HG03558 (cell line): Measurements from ENCODE around the gene NCDN.
A peak's percentile ranks its signal among the peaks of the same experiment; 100 is the strongest.

Experiments used
- ATAC-seq: cut with Tn5 transposase; IDR thresholded peaks from one replicate; pipeline ENCODE4 v1.9.1; 2021; ENCODE audit warnings: moderate number of reproducible peaks; ENCODE audit not compliant: unreplicated experiment; ENCODE audit errors: extremely low read depth

NCDN gene, protein sequence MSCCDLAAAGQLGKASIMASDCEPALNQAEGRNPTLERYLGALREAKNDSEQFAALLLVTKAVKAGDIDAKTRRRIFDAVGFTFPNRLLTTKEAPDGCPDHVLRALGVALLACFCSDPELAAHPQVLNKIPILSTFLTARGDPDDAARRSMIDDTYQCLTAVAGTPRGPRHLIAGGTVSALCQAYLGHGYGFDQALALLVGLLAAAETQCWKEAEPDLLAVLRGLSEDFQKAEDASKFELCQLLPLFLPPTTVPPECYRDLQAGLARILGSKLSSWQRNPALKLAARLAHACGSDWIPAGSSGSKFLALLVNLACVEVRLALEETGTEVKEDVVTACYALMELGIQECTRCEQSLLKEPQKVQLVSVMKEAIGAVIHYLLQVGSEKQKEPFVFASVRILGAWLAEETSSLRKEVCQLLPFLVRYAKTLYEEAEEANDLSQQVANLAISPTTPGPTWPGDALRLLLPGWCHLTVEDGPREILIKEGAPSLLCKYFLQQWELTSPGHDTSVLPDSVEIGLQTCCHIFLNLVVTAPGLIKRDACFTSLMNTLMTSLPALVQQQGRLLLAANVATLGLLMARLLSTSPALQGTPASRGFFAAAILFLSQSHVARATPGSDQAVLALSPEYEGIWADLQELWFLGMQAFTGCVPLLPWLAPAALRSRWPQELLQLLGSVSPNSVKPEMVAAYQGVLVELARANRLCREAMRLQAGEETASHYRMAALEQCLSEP

DNA sequence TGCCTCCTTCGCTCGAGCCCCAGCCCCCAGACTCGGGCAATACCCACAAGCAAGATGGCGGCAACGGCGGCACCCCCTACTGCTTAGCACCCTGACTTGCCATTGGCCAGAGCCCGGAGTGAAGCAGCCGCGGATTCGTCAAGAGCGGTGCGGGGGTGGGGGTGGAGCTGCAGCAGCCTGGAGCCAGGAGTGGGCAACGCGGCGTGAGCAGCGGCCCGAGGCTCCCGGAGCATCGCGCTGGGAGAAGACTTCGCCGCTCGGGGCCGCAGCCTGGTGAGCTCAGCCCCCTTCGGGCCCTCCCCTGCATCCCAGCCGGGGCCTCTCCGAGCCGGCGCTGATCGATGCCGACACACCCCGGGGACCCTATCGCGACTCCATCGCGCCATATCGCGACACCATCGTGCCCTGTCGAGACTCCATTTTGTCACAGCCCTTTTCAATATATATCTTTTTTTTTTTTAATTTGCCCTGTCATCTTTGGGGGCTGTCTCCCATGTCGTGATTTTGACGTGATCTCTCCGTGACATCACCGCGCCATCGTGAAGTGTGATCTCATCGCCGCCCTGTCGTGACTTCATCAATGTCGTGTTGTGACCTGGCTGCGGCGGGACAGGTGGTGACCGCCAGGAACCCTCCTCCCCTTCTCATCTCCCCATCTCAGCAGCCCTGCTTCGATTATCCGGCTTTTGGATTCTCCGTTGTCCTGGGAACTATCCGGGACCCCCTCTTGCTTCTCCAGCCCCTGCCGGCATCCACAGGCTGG lies at the start of gene NCDN:
Gene NCDN (plus strand): TSS at position 189 of the 763 bp plus-strand sequence. CDS start 392 bp downstream, at position 581.
- peak; percentile 43 for ATAC-seq

DNA sequence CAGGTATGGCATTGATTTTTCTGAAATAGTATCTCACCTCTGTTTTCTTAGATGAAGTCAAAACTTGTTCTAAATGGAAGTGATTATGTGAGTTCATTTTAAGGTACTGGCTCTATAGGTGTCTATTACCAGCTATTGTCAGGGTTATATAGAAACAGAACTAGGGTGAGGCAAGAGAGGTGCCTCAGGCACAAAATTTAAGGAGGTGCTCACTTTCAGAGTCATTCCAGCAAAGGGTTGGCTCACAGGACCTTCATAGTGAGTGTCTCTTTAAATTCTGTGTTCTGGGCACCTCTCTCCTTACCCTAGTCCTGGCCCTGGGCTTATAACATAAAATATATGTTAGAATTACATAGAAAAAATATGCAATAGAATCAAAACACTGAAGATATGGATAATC lies 49.7 kb upstream of the NCDN start:
- ATAC-seq, result no peak

DNA sequence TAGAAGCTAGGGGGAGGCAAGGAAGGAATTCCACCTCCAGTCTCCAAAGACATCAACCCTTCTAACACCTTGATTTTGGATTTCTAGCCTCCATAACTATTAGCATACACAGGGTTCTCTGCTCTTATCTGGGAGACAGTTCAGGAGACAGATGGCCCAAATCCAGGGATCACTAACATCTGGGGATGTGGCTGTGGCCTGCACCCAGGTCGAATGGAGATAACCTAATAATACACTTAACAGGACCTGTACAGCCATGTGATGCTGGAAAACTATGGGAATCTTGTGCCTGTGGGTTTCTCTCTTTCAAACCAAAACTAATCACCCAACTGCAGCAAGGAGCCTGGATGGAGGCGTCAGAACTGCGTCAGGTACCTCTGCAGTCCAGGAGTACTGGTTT lies 48.0 kb upstream of the NCDN start:
- no peak for ATAC-seq

DNA sequence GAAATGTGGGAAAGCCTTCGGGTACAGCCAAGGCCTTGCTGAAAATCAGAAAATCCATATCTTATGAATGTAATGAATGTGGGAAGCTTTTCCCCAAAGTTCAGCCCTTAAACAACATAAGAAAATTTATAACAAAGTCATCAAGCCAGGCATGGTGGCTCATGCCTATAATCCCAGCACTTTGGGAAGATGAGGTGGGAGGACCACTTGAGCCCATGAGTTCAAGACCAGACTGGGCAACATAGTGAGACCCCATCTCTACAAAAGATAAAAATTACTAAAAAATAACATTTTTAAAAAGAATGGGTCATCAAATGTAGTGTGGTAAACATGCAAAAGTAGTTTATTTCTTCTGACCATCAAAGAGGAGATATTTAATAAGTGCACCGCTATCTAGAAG lies 46.3 kb upstream of the NCDN start:
- ATAC-seq, result no peak

DNA sequence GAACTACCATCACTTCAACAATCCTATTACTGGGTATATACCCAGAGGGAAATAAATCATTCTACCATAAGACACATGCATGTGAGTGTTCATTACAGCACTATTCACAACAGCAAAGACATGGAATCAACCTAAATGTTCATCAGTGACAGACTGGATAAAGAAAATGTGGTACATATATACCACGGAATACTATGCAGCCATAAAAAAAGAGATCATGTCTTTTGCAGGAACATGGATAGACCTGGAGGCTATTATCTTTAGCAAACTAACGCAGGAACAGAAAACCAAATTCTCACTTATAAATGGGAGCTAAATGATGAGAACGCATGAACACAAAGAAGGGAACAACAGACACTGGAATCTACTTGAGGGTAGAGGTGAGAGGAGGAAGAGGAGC lies 39.4 kb upstream of the NCDN start:
- no peak for ATAC-seq

DNA sequence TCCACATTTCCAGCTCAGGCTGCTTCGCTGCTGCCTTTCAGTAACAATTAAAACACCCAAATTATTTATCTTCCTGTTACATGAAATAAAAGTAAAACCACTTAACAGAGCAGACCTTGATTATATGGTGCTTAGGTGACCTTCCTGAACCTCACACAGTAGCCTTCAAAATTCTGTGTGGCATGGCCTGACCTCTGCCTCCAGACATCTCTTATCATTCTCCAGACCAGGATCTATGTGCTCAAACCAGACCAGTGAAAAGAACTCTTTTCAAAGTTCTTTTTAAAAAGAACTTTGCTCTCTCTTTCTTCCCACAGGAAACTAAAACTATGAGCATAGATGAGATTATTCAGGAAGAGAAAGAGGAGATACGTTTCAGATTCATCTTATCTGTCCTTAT lies 38.2 kb upstream of the NCDN start:
- no peak for ATAC-seq

DNA sequence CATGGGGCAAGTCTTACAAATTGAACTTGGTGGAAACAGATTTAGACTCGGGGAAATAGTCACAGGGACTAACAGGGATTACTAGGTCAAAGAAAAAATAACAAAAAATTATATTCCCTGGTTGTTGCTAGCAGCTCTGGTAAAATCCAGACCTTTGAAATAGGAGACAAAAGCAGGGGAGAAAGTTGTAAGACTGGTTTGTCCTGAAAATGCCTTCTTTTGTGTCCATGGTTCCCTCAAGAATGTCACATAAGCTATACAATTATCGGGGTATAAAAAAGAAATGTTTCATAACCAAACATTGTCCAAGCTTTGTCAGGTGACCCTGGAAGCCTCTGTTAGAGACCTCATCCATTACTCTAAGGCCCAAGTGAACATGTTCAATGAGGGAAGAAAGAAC lies 33.5 kb upstream of the NCDN start:
- ATAC-seq, result no peak

DNA sequence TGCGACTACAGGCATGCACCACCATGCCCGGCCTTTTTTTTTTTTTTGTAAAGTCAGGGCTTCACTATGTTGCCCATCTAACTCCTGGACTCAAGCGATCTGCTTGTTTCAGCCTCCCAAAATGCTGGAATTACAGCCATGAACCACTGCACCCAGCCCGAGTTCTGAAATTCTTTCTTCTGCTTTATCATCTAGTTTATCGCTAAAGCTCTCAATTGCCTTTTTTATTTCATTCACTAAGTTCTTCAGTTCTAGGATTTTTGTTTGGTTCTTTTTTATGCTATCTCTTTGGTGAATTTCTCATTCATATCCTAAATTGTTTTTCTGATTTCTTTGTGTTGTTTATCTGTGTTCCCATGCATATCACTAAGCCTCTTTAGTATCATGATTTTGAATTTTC lies 27.4 kb upstream of the NCDN start:
- ATAC-seq, result no peak

DNA sequence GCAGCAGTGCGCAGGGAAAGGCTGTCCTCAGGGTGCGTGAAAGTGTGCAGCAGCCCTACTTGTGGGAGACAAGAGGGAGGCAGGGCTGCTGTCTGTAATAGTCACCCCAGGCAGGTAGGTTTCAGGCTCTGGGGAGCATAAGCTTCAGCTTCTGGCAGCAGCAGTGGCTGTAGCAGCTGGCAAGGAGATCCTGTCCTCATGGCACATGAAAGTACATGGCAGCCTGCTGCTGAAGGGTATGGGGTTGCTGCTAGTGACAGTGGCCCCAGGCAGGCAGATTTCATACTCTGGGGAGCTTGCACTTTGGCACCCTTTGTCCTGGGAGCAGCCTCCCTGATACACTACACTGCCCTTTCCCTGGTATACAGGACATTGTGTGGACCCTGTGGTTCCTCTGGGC lies 26.7 kb upstream of the NCDN start:
- ATAC-seq, result no peak

DNA sequence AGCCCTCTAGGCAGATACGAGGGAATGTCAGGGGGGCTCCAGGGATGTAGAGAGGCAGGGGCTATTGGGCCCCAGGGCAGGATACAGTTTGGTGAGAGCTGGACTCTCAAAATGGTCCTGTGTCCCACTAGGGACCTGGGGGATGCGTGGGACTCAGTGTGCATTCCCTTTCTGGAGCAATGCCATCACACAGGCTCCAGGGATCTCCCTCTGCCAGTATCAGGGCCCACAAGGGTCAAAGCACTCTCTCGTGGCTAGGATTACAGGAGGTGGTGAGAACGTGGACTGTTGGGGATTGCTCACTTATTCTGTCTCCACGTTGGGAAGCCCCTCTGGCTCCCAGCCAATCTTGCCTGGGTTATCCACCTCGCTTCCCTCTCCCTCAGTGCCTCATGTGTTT lies 26.2 kb upstream of the NCDN start:
- ATAC-seq, result no peak

DNA sequence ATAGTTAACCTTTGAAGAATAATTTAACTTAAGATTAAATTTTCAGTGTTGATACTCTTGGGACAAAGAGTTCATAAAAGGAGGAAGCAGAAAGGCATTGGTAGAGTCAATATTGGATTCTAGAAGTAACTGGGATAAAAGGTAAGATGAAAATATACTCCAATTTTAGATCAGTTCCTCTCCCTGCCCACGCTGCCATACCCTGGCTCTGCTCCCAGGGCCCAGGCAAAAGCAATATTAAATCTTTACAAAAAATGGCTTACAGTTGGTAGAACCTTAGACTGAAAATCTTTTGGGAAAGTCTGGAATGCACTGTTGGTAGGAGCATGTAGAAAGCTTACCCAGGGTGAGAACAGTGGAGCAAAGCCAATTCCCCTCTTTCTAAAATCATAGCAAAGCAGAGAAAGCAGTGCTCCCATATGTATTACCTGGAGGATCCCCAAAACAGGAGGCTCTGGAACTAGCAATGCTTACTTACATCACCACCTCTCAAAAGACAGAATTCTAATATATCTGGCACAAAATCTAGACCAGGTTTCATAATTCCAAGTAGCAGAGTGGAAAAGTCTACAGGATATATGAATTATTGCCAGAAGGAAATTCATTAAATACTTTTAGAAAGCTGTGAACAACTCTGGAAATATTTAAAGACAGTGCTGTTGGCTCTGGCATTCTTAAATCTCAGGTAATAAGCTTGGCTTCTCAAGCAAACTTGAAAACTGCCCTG lies 24.9 kb upstream of the NCDN start:
- ATAC-seq, result no peak

DNA sequence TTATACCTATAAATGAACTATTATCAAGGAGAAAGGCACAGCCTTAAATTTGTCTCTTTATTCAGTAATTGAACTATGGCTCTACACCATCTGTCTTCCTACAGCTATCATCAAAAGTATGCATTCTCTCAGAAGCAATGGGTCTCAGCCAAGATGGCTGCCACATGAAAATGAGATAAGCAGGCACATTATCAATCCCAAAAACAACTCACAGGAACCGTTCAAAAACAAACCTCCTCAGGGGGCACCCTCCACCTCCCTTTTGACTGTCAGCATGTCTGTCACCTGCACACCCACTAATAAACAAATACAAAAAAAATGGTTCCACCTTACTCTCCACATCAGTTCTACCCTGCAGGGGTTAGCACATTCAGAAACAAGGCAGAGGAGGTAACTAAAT lies 24.0 kb upstream of the NCDN start:
- ATAC-seq, result no peak

DNA sequence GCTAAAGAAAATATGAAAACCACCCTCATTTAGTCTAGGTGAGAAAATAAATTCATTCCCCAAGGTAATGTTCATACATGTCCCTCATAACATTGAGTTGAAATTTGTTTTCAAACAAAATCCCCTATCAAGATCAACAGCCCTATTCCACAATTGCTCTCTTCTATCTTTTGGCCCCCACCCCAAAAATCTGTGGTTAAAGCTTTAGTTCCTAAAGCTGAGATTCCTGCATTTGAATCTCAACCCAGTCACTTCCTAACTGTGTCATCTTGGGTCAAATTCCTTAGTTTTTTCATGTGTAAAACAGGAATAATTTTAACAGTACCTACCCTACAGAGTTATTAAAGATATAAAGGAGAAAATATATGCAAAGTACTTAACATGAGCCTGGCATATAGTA lies 22.4 kb upstream of the NCDN start:
- ATAC-seq, result no peak

DNA sequence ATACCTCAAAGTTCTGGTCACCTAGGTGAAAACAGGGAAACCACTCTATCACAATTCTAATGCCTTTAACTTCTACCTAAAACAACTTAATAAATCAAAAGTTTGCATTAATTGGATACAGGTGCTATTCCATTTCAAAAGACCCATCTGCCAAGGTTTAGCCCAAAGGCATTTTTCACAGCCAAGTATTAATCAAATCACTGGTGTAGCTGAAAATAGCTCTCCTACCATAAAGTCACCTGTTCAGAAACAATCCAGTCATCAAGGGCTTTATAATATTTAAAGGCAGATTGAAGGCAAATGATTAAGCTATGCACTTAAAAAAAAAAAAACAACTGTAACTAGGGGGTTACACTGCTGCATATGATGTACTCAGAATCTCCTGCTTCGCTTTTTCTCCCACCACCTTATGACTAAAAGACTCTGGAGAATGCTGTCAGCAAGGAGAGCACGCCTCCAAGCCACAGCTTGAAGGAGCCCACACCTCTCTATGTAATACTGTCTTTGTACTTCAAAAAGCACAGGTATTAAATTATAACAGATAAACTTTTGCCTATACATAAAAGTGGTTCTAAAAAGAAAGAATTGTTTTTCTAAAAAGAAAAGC lies 20.9 kb upstream of the NCDN start:
- no peak for ATAC-seq

DNA sequence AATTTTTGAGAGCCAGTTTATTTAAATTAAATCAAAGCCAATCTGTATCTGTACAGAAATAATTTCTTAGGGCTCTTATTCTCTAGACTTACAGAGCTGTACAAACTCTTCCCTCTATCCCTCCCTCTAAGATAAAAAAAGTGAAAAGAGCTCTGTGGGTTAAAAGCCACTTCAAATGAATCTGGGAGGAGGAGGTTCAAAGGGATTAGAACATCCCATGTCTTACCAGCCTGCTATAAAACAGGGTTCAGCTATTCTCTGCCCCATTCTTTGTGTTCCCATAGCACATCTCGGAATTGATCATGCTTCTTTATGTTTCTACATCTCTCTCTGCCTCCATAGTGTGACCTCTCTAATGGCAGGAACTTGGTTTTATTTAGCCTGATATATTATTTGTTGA lies 19.8 kb upstream of the NCDN start:
- no peak for ATAC-seq

DNA sequence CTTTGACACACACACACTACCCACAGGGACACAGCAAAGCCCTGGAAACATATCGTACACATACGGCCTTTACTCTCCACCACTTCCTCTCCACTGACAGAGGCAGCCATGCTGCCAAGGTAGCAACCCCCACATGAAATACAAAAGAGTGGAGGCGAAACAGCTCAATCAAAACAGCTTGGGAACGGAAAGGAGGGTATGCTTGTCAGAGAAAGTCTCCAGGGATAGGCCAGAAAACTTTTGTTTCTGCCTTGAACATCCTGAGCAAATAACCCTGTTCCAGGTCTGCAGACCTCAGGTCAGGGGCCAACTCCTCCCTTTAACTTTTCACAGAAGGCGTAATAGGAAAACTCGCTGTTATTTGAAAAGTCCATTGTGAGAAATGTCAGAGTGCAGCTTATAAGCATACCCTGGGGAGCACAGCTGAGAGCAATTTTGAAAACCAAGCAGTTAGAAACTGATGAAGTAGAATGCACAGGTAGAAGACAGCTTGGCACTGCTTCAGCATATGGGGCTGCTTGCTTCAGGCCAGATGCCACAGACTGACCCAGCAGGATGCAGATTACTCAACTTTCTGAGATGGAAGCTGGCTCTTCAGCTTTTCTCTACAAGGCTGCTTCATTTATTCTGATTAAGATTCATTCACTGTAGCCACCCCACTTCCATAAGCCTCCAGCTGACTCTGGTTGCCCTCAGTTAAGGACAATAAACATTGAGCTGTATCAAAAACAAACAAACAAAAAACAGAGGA lies 18.4 kb upstream of the NCDN start:
- ATAC-seq, result no peak

DNA sequence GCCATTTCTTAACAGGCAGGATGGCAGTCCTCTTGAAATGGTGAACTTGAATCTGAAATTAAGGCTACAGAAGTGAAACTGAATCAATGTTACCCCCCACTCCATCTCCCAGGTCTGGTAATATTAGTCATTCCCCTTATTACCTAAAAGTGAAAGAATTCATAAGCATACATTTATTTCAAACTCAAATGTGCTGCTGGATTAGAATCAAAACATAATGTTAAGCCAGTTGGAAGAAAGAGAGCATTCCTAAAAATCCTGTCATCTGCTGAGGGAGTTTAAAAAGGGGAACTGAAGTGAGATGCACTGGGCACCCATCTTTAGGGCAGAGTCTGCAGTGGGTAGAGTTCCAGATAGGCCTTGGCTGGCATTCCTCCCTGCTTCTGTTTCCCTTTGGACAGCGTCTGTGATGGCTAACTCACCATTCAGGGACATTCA lies 17.8 kb upstream of the NCDN start:
- no peak for ATAC-seq

DNA sequence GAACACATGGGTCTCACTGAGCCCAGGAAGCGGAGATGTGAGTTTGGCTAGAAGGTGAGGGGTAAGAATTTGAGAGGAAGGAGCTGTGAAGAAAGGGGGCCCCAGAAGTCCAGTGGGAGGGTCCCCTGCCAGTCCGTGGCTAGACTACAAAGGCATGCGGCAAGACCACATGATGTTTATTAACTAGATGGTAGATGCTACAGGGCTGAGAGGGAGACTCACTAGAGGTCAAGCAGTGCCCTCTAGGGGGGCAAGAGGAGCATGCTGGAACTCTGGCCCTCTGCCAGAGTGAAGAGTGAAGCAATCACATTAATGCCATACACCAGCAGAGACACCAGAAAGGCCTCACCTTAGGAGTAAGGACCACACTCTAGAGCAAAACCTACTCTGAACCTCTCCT lies 12.6 kb upstream of the NCDN start:
- ATAC-seq, result no peak

DNA sequence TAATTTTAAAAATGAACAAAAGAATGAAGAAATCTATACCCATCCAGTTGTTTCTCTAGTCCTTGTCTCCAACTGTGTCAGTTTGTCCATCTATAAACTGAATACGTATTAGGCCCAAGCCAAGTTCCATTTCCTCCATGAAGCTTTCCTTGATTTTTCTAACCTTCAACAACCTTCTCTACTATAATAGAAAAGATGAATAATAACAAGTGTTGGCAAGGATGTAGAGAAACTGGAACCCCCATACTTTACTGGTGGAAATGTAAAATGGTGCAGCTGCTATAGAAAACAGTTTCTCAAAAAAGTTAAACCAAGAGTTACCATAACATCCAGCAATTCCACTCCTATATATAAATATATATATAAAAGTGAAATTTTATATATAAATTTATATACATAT lies 11.0 kb upstream of the NCDN start:
- no peak for ATAC-seq
